Activated naive CD8-positive, alpha-beta T cell (primary cell): Measurements from ENCODE around the gene MTHFD1L.
"Not testable (repeated sequence)": the region's sequence is repeated elsewhere in the genome, so short reads cannot be mapped to it uniquely, and the experiment has no call there.

Source experiments
- H3K27ac Mint-ChIP-seq: one replicate; pipeline ENCODE4 v1.8.0; 2021; ENCODE audit warnings: mixed read lengths
- H3K27me3 Mint-ChIP-seq: one replicate; pipeline ENCODE4 v1.8.0; 2021; ENCODE audit warnings: mixed read lengths
- H3K36me3 Mint-ChIP-seq: one replicate; pipeline ENCODE4 v1.8.0; 2021; ENCODE audit warnings: mixed read lengths
- H3K4me1 Mint-ChIP-seq: one replicate; pipeline ENCODE4 v1.8.0; 2021; ENCODE audit warnings: low read depth, mixed read lengths
- H3K4me3 Mint-ChIP-seq: one replicate; pipeline ENCODE4 v1.8.0; 2021; ENCODE audit warnings: mild to moderate bottlenecking, mixed read lengths
- H3K9me3 Mint-ChIP-seq: one replicate; pipeline ENCODE4 v1.8.0; 2021; ENCODE audit warnings: low read depth, mixed read lengths

MTHFD1L gene

DNA sequence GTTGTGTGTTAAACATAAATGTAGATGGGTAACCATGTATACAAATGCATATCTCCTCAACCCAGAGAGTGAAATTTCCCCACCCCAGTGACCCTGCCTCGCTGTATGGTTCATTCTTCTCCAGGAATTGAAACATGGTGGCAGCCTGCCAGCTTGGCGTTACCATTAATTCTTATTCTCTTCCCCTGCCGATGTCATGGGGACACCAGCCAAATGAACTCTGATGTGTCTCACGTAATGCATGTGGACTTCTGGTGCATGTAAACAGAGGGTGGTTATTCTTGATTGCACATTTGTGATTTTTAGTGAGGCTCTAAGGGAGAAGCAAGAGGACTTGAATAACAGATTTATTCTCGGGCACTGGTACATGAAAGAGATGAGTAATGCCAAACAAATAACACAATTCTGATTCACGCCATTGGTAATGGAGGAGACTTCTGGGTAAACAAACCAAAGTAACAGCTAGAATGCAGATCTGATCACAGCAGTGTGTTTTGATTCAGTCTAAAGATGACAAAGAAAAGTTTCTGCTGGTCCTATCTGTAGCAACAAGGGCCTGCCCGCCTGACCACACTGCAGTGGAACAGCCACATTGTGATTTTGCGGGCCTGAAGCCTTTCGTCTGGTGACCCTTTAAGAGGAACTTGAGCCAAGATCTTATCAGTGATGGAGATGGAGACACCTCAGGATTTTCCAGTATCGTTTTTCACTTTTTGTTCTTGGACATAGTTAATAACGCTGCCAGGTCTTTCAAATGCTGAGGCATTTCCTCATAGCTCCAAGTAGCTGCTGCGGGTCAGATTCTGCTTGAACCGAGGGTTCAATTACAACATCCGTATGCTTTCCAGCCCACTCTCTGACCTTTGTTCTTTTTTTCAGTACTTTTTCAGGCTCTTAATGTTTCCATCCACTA is 202.4 kb downstream of the MTHFD1L start:
- no peaks in the 10 kb centered on the region for H3K9me3 Mint-ChIP-seq
- H3K4me1 Mint-ChIP-seq: no peaks in the 10 kb centered on the region
- no peaks in the 10 kb centered on the region for H3K27me3 Mint-ChIP-seq
- peaks cover 32% of the 10 kb centered on the region for H3K36me3 Mint-ChIP-seq
- H3K27ac Mint-ChIP-seq: no peak overlapping the region
- H3K4me3 Mint-ChIP-seq: no peak overlapping the region

DNA sequence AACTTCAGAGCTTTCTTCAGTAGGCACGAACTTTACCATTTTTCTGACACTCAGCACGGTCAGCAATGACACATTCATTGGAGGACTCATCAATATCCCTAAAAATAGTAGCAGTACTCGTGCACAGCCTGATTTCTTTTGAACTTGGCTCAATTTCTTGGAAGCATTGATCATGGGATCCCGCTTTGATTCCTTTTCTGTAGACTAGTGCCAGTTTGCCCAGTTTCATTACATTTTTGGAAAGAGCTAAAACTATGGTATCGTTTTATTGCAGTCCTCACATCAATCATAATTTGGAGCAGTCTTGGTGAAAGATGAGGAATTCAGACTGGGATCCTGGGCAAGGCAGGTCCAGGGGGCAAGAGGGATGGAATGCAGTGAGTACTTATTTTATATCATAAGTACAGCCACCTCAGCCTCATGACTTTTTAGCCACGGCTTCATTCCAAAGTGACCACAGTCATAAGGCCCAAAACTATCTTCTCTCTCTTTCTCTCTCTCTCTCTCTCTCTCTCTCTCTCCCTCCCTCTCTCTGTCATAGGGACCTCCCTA is 203.3 kb downstream of the MTHFD1L start:
- H3K4me1 Mint-ChIP-seq: no peaks in the 10 kb centered on the region
- H3K9me3 Mint-ChIP-seq: no peaks in the 10 kb centered on the region
- H3K27ac Mint-ChIP-seq: no peak overlapping the region
- H3K4me3 Mint-ChIP-seq: no peak overlapping the region
- H3K36me3 Mint-ChIP-seq: peaks cover 36% of the 10 kb centered on the region
- no peaks in the 10 kb centered on the region for H3K27me3 Mint-ChIP-seq

DNA sequence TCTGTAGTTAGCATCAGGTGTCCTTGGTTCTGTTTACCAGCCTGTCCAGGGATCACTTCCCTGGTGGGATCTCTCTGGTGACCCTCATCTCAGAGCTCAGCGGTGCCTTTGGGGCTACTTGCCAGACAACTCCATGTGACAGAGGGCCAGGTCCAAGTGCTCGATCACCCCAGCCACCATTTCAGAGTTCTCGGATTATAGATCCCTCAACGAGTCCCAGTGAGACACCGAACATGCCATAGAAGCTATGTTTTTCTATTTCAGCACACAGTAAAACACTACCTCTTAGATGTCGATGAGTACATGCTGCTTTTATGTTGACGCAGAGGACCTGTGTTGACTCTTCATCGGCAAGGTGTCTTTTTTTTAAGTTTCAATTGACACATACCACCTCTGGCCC is 204.1 kb downstream of the MTHFD1L start:
- H3K27me3 Mint-ChIP-seq: no peaks in the 10 kb centered on the region
- no peaks in the 10 kb centered on the region for H3K4me1 Mint-ChIP-seq
- H3K36me3 Mint-ChIP-seq: peaks cover 40% of the 10 kb centered on the region
- no peak overlapping the region for H3K4me3 Mint-ChIP-seq
- no peak overlapping the region for H3K27ac Mint-ChIP-seq
- no peaks in the 10 kb centered on the region for H3K9me3 Mint-ChIP-seq

DNA sequence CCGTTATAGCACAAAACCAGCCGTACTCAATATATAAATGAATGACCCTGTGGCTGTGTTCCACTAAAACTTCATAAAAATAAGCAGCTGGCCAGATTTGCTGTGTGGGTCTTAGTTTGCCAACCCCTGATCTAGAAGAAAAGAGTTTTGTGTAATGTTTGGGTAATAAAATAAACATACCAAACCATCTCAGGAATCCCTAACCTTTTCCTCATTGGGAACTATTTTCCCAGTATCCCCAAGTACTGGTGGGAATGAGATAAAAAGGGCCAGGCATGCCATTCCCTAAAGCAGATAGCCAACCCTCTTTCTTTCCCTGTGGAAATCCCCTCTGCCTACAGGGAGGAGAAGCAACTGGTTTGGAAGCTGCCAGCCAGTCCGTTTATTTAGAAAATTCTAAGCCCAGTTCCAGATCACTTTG is 205.1 kb downstream of the MTHFD1L start:
- Mint-ChIP-seq H3K27me3 (no peaks in the 10 kb centered on the region), H3K4me1 (no peaks in the 10 kb centered on the region), H3K27ac (no peak overlapping the region), H3K4me3 (no peak overlapping the region), H3K36me3 (peaks cover 44% of the 10 kb centered on the region), H3K9me3 (no peaks in the 10 kb centered on the region)

DNA sequence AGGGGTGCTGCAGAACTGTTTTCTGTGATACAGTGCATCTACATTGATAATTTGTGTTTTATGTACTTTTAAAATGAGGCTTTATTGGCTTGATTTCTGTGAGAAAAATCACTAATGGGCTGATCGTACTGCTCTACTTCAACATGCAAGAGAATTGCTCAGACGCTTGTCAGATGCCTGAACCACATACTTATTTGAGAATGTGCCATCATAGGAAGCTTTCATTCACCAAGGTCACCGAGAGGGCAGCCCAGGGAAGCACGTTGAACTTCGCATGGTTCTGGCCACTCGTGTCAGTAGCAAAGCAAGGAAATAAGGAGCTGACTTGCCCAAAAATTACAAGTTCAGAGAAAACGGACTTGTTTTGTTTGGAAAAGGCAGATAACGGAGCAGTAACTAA is 205.8 kb downstream of the MTHFD1L start:
- H3K27ac Mint-ChIP-seq: no peak overlapping the region
- H3K27me3 Mint-ChIP-seq: no peaks in the 10 kb centered on the region
- no peaks in the 10 kb centered on the region for H3K4me1 Mint-ChIP-seq
- H3K9me3 Mint-ChIP-seq: no peaks in the 10 kb centered on the region
- H3K36me3 Mint-ChIP-seq: peaks cover 44% of the 10 kb centered on the region
- no peak overlapping the region for H3K4me3 Mint-ChIP-seq

DNA sequence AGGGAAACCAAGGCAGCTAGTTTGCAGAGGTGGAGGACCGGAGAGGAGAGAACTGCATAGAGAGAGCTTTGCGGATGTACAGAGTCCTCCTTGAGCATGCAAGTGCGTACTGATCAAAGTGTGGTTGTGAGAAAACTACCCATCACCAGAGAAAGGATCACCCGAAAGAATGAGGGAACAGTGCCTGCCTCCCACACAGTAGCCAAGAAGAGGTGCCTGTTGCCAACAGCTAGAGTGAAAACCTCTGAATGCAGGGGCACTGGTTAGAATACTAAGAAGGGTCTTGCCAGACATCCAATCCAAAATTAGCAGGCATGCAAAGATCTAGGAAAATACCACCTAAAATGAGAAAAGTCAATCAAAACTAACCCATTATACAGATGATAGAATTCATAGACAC is 207.6 kb downstream of the MTHFD1L start:
- Mint-ChIP-seq H3K4me3 (no peak overlapping the region), H3K36me3 (peaks cover 39% of the 10 kb centered on the region), H3K27me3 (no peaks in the 10 kb centered on the region), H3K4me1 (no peaks in the 10 kb centered on the region), H3K9me3 (no peaks in the 10 kb centered on the region), H3K27ac (no peak overlapping the region)

DNA sequence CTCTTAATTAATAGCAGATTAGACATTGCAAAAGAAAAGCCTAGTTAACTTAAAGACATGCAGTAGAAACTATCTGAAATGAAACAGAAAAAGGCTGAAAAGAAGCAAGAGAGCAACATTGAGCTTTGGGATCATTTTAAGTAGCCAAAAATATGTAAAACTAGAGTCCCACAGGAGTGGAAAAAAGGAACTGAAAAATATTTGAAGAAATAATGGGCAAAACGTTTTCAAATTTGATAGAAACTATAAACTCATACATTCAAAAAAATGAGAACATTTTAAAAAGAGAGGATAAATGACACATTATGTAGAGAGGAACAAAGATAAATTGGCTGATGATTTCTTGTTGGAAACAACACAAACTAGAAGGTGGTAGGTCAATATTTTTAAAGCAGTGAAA is 208.2 kb downstream of the MTHFD1L start:
- Mint-ChIP-seq H3K4me1 (no peaks in the 10 kb centered on the region), H3K36me3 (peaks cover 38% of the 10 kb centered on the region), H3K27ac (no peak overlapping the region), H3K9me3 (no peaks in the 10 kb centered on the region), H3K4me3 (no peak overlapping the region), H3K27me3 (no peaks in the 10 kb centered on the region)

GRCh38 chr6:151075005-151075404 is 209.5 kb downstream of the MTHFD1L start:
- Mint-ChIP-seq H3K27me3 (no peaks in the 10 kb centered on the region), H3K36me3 (peaks cover 38% of the 10 kb centered on the region), H3K4me3 (no peak overlapping the region), H3K4me1 (no peaks in the 10 kb centered on the region), H3K27ac (no peak overlapping the region), H3K9me3 (no peaks in the 10 kb centered on the region)

GRCh38 chr6:151075527-151075926 is 210.0 kb downstream of the MTHFD1L start:
- Mint-ChIP-seq H3K27ac (no peak overlapping the region), H3K36me3 (peaks cover 35% of the 10 kb centered on the region), H3K27me3 (no peaks in the 10 kb centered on the region), H3K4me1 (no peaks in the 10 kb centered on the region), H3K4me3 (no peak overlapping the region), H3K9me3 (no peaks in the 10 kb centered on the region)

DNA sequence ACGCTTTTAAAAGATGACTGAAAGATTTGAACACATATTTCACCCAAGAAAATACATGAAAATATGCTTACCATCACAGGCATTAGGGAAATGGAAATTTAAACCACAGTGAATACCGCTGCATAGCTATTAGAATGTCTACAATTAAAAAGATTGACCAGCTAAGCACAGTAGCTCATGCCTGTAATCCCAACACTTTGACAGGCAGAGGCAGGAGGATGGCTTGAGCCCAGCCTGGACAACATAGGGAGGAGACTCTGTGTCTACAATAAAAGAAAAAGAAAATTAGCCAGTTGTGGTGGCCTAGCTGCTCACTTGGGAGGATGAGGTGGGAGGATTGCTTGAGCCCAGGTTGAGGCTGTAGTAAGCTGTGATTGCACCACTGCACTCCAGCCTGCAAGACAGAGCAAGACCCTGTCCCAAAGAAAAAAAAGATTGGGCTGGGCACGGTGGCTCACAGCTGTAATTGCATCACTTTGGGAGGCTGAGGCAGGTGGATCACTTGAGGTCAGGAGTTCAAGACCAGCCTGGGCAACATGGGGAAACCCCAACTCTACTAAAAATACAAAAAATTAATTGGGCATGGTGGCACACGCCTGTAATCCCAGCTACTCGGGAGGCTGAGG is 210.5 kb downstream of the MTHFD1L start:
- H3K27me3 Mint-ChIP-seq: no peaks in the 10 kb centered on the region
- no peak overlapping the region for H3K27ac Mint-ChIP-seq
- H3K9me3 Mint-ChIP-seq: no peaks in the 10 kb centered on the region
- H3K4me1 Mint-ChIP-seq: no peaks in the 10 kb centered on the region
- H3K4me3 Mint-ChIP-seq: no peak overlapping the region
- H3K36me3 Mint-ChIP-seq: peaks cover 34% of the 10 kb centered on the region

- H3K4me3 Mint-ChIP-seq: no peak overlapping the region
- H3K4me1 Mint-ChIP-seq: no peaks in the 10 kb centered on the region
- no peaks in the 10 kb centered on the region for H3K9me3 Mint-ChIP-seq
- peaks cover 25% of the 10 kb centered on the region for H3K36me3 Mint-ChIP-seq
- no peak overlapping the region for H3K27ac Mint-ChIP-seq
- no peaks in the 10 kb centered on the region for H3K27me3 Mint-ChIP-seq
Observed at GRCh38 chr6:151078655-151079054, 213.2 kb downstream of the MTHFD1L start.

DNA sequence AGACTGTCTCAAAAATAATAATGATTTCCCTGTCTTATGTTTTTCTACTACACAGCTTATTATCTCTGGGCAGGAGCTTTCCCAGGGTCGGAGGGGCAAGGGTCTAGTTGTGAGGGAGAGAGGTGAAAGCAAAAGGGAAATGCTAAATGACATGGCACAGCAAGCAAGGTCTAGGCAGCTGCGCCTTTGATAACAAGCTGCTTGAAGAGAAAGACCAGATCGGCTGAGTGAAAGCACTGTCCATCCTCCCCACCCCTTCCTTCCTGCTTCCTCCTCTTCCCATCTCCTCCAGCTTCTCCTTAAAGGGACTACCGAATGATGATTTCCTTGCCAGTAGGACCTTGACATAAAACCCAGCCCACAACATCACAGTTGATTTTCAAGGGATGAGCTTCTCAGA is 216.2 kb downstream of the MTHFD1L start:
- Mint-ChIP-seq H3K27ac (no peak overlapping the region), H3K9me3 (no peaks in the 10 kb centered on the region), H3K36me3 (peaks cover 11% of the 10 kb centered on the region), H3K4me1 (no peaks in the 10 kb centered on the region), H3K4me3 (no peak overlapping the region), H3K27me3 (no peaks in the 10 kb centered on the region)

DNA sequence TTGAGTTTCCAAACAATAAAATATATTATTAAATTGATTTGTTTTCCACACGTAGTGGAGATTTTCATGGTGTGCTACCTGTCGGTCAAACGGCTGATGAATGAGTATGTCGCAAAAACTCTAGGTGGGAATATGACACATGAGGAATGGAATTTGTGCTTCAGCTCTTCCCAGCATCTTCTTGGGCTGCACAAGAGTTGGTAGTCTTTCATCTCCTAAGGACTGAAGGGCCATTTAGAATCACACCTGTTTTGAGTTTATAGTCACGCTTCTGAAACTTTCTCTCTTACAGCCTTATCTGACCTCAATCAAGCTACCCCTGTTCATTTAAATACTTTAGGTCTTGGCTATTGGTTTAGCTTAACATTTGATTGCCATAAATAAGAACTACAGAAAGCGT is 216.6 kb downstream of the MTHFD1L start:
- Mint-ChIP-seq H3K4me1 (no peaks in the 10 kb centered on the region), H3K4me3 (no peak overlapping the region), H3K27ac (no peak overlapping the region)

DNA sequence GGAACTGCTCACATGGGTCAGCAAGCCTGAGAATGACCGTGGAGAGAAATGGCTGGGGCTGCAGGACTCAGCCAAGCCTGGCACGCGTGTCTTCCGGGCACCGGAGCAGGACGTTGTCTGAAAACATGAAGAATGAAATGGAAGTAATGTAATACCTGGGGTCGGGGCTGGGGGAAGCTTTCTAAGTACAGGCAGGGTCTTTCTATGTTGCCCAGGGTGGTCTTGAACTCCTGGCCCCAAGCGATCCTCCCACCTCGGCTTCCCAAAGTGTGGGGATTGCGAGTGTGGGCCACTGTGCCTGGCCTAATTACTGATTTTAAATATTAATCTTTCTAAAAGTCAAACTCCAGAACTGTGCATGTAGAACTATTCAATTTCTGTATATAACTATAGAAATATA is 218.8 kb downstream of the MTHFD1L start:
- Mint-ChIP-seq H3K4me1 (no peaks in the 10 kb centered on the region), H3K27ac (no peak overlapping the region), H3K36me3 (peaks cover 6% of the 10 kb centered on the region), H3K4me3 (no peak overlapping the region), H3K9me3 (no peaks in the 10 kb centered on the region), H3K27me3 (no peaks in the 10 kb centered on the region)

More for the DNA sequence above, 216.6 kb downstream of the MTHFD1L start:
- no peaks in the 10 kb centered on the region for H3K27me3 Mint-ChIP-seq
- H3K9me3 Mint-ChIP-seq: no peaks in the 10 kb centered on the region
- peaks cover 11% of the 10 kb centered on the region for H3K36me3 Mint-ChIP-seq

- not testable (repeated sequence) for H3K9me3 Mint-ChIP-seq, H3K4me3 Mint-ChIP-seq, H3K4me1 Mint-ChIP-seq, H3K27me3 Mint-ChIP-seq, H3K27ac Mint-ChIP-seq
- peaks cover 10% of the 10 kb centered on the region for H3K36me3 Mint-ChIP-seq
Observed at GRCh38 chr6:151087055-151087454, 221.6 kb downstream of the MTHFD1L start.
